CD4-positive, alpha-beta T cell treated with Interleukin-6 for 4 hours (primary cell): ENCODE data around the gene EIF4E.
"Not testable (repeated sequence)": the region's sequence is repeated elsewhere in the genome, so short reads cannot be mapped to it uniquely, and the experiment has no call there.

Experiments
- DNase-seq: peaks from one replicate; pipeline ENCODE4 v3.0.0-alpha.2; 2020; ENCODE audit warnings: mixed read lengths

Gene EIF4E

GRCh38 chr4:98928505-98929340 lies at the start of gene EIF4E:
Gene EIF4E (minus strand): TSS chr4:98929133. CDS start chr4:98929112, 21 bp downstream.
- DNase-seq: peak; percentile 97

- DNase-seq: no peak
Measured at GRCh38 chr4:98977557-98977956, 48.6 kb upstream of the EIF4E start.

GRCh38 chr4:98976716-98977115 lies 47.8 kb upstream of the EIF4E start:
- DNase-seq: no peak

- no peak for DNase-seq
Measured at GRCh38 chr4:98969878-98970785, 41.2 kb upstream of the EIF4E start.

- DNase-seq: no peak
Measured at GRCh38 chr4:98967786-98968329, 38.9 kb upstream of the EIF4E start.

- no peak for DNase-seq
Measured at GRCh38 chr4:98966926-98967325, 38.0 kb upstream of the EIF4E start.

- no peak for DNase-seq
Measured at GRCh38 chr4:98963538-98964433, 34.9 kb upstream of the EIF4E start.

GRCh38 chr4:98961770-98962169 lies 32.8 kb upstream of the EIF4E start:
- DNase-seq: no peak

- no peak for DNase-seq
Measured at GRCh38 chr4:98959411-98959810, 30.5 kb upstream of the EIF4E start.

- DNase-seq: no peak
Measured at GRCh38 chr4:98958065-98958464, 29.1 kb upstream of the EIF4E start.

- no peak for DNase-seq
Measured at GRCh38 chr4:98955229-98955628, 26.3 kb upstream of the EIF4E start.

GRCh38 chr4:98951710-98952109 lies 22.8 kb upstream of the EIF4E start:
- DNase-seq: no peak

- no peak for DNase-seq
Measured at GRCh38 chr4:98950925-98951324, 22.0 kb upstream of the EIF4E start.

GRCh38 chr4:98946359-98946758 lies 17.4 kb upstream of the EIF4E start:
- no peak for DNase-seq

GRCh38 chr4:98945297-98945850 lies 16.4 kb upstream of the EIF4E start:
- DNase-seq: no peak

GRCh38 chr4:98939892-98940298 lies 11.0 kb upstream of the EIF4E start:
- no peak for DNase-seq

- DNase-seq: no peak
Measured at GRCh38 chr4:98939438-98939837, 10.5 kb upstream of the EIF4E start.

- no peak for DNase-seq
Measured at GRCh38 chr4:98937986-98938720, 9.2 kb upstream of the EIF4E start.

GRCh38 chr4:98935633-98936032 lies 6.7 kb upstream of the EIF4E start:
- DNase-seq: no peak

GRCh38 chr4:98934851-98935250 lies 5.9 kb upstream of the EIF4E start:
- not testable (repeated sequence) for DNase-seq

GRCh38 chr4:98932539-98932938 lies 3.6 kb upstream of the EIF4E start:
- DNase-seq: no peak
